ENCODE data around the gene ING1. TPM values are rescaled to one million over a fixed set of nuclear protein-coding genes. Genes with fewer than 3 reads are reported as not detected.

The ING1 gene
- total and polyA plus RNA-seq, 12 donors = 4.3 to 28.6 (median 8.9) TPM

DNA sequence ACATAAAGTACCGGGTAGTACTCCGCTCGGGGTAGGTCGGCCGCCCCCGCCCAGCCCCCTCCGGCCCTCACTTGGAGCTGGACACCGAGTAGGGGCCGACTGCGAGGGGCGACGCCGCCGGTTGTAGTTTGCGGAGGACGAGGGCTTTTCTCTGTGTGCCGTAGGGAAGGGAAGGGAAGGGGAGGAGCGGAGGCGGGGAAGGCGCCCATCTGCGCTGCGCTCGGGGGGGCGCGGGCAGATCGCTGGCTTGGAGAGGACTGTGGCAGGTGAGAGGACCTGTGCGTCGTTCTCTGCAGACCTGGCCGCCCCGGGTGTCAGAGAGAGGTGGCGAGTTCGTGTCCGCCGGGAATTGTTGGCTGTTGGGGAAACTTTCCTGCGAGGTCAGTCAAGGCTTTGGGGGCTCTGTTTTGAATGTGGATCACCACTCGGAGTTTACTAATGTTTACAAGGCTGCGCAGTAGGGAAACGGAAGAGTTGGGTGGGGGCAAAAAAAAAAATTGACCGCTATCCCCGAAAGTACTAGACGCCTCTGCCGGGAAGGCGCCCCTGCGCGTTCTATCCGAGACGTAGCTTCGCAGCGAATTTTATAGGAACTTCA is 1.4 kb downstream of the ING1 start:
- peak; percentile 55 to 80 (median 65) for DNase-seq
- intact Hi-C loops (cut with DNase I) = loop anchor here in 1 of 2 donors (10.0 kb wide), 2 partner anchors 110 to 200 kb away; partner anchors contain the start of gene ANKRD10
- TF ChIP-seq, protein P1, sequence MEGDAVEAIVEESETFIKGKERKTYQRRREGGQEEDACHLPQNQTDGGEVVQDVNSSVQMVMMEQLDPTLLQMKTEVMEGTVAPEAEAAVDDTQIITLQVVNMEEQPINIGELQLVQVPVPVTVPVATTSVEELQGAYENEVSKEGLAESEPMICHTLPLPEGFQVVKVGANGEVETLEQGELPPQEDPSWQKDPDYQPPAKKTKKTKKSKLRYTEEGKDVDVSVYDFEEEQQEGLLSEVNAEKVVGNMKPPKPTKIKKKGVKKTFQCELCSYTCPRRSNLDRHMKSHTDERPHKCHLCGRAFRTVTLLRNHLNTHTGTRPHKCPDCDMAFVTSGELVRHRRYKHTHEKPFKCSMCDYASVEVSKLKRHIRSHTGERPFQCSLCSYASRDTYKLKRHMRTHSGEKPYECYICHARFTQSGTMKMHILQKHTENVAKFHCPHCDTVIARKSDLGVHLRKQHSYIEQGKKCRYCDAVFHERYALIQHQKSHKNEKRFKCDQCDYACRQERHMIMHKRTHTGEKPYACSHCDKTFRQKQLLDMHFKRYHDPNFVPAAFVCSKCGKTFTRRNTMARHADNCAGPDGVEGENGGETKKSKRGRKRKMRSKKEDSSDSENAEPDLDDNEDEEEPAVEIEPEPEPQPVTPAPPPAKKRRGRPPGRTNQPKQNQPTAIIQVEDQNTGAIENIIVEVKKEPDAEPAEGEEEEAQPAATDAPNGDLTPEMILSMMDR (IDR thresholded peaks at IDR 0.05) = peak in 2 of 6 experiments; percentile 5 to 15
- TF ChIP-seq POLR2A (IDR thresholded peaks at IDR 0.05) = peak; percentile 100
- Histone ChIP-seq H3K4me1 (replicated peaks in 1 of 2) (peaks cover 6 to 30% of the 10 kb centered on the region in 2 donors), H3K36me3 (replicated peaks in 1 of 2) (no peaks in the 10 kb centered on the region), H3K27me3 (no peaks in the 10 kb centered on the region), H3K4me3 (peak overlapping the region; percentile 56 to 92 (median 84)), H3K9me3 (replicated peaks in 1 of 3) (no peaks in the 10 kb centered on the region), H3K27ac (peak overlapping the region; percentile 91 to 100 (median 99))
- WGBS, 4 donors = 0% methylated on average over 34 to 49 of the region's 49 CpGs

DNA sequence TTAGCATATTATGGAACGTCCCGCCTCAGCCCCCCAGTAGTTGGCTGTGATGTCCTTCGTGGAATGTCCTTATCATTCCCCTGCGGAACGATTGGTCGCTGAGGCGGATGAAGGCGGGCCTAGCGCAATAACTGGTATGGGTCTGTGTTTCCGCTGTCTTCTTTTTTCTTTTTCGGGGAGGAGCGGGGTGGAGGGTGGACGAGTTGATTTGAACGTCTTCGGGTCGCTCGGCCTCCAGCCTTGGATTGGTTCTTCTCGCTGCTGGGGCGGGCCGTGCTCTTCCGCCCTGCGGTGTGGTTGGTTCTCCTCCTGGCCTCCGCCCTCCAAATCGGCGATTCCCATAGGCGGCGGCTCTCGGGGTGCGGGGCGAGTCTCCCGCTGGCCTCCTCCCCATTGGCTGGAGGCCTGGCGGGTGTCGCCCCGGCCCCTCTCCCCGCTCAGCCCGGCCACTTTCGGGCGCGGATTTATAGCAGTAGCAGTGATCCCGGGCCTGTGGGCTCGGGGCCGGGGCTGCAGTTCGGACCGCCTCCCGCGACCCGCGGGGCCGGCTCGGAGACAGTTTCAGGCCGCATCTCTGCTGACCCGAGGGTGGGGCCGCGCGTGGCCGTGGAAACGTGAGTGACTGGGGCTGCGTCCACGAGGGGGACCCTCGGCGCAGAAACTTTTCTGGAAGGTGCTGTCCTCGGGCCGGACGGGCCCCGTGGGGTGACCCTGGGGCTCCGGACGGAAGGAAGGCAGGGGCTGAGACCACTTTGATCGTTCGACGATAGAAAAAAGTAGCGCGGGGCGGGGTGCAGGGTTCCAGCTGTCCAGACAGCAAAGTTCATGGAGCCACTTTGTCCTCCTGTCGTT is 2.1 kb downstream of the ING1 start:
- 0 to 1% (median 1%) methylated on average over 20 to 74 of the region's 74 CpGs for WGBS, 4 donors
- Histone ChIP-seq H3K9me3 (replicated peaks in 1 of 3) (no peaks in the 10 kb centered on the region), H3K27me3 (no peaks in the 10 kb centered on the region), H3K4me1 (replicated peaks in 1 of 2) (peaks cover 6 to 30% of the 10 kb centered on the region in 2 donors), H3K4me3 (peak overlapping the region; percentile 76 to 87 (median 82)), H3K36me3 (replicated peaks in 1 of 2) (no peaks in the 10 kb centered on the region), H3K27ac (peak overlapping the region; percentile 95 to 100 (median 99))
- intact Hi-C loops (cut with DNase I) = loop anchor here in 1 of 2 donors (10.0 kb wide), 2 partner anchors 109 to 199 kb away; partner anchors contain the start of gene ANKRD10
- TF ChIP-seq POLR2A (IDR thresholded peaks at IDR 0.05) = peak; percentile 50 to 83
- TF ChIP-seq, protein P1 (IDR thresholded peaks at IDR 0.05) = peak in 2 of 6 experiments; percentile 25 to 38
- peak; percentile 97 to 100 (median 99) for DNase-seq

DNA sequence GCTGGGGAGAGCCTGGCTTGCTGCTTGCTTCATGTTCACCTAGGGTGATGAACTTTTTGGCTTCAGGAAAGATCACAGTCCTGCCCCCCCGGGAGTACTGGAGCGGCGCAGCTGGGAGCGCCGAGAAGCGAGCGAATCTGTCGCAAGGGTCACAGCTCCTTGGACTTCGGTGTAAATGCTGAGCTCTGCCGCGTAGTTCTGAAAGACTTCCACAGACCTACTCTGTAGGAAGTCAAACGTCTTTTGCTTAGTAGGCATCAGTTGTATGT is 2.7 kb downstream of the ING1 start:
- no peaks in the 10 kb centered on the region for H3K9me3 ChIP-seq (replicated peaks in 1 of 3)
- H3K36me3 ChIP-seq (replicated peaks in 1 of 2) = no peaks in the 10 kb centered on the region
- peak in 4 of 7 donors; percentile 58 to 76 (median 70) for DNase-seq
- TF ChIP-seq POLR2A (IDR thresholded peaks at IDR 0.05) = no peak
- TF ChIP-seq, protein P1 (IDR thresholded peaks at IDR 0.05) = no peak
- intact Hi-C loops (cut with DNase I) = loop anchor here in 1 of 2 donors (10.0 kb wide), 2 partner anchors 109 to 199 kb away; partner anchors contain the start of gene ANKRD10
- H3K4me1 ChIP-seq (replicated peaks in 1 of 2) = peaks cover 5 to 26% of the 10 kb centered on the region in 2 donors
- H3K27me3 ChIP-seq = no peaks in the 10 kb centered on the region
- WGBS, 4 donors = 0 to 1% (median 0%) methylated on average over 6 to 12 of the region's 12 CpGs
- H3K27ac ChIP-seq = peak overlapping the region; percentile 91 to 100 (median 95)
- H3K4me3 ChIP-seq = peak overlapping the region in 3 of 4 donors; percentile 76 to 87 (median 80)

DNA sequence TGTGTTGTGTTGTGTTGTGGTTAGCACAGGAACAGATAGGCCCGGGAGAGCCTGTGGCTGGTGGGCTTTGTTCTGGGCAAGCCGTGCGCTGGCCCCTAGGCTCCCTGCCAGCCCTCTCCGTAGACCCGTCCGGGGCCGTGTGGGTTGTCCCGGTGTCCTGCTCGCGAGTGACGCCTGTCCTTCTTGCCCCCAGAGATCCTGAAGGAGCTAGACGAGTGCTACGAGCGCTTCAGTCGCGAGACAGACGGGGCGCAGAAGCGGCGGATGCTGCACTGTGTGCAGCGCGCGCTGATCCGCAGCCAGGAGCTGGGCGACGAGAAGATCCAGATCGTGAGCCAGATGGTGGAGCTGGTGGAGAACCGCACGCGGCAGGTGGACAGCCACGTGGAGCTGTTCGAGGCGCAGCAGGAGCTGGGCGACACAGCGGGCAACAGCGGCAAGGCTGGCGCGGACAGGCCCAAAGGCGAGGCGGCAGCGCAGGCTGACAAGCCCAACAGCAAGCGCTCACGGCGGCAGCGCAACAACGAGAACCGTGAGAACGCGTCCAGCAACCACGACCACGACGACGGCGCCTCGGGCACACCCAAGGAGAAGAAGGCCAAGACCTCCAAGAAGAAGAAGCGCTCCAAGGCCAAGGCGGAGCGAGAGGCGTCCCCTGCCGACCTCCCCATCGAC is 5.7 kb downstream of the ING1 start:
- TF ChIP-seq, protein P1 (IDR thresholded peaks at IDR 0.05) = no peak
- TF ChIP-seq POLR2A (IDR thresholded peaks at IDR 0.05) = no peak
- intact Hi-C loops (cut with DNase I) = loop anchor here in 1 of 2 donors (10.0 kb wide), 2 partner anchors 106 to 196 kb away; partner anchors contain the start of gene ANKRD10
- DNase-seq = no peak

More for the DNA sequence above, 5.7 kb downstream of the ING1 start:
- Histone ChIP-seq H3K4me3 (no peak overlapping the region), H3K27ac (no peak overlapping the region), H3K27me3 (no peaks in the 10 kb centered on the region), H3K36me3 (replicated peaks in 1 of 2) (no peaks in the 10 kb centered on the region), H3K4me1 (replicated peaks in 1 of 2) (peaks cover 0 to 22% of the 10 kb centered on the region in 2 donors), H3K9me3 (replicated peaks in 1 of 3) (no peaks in the 10 kb centered on the region)
- 97 to 98% (median 97%) methylated on average over 52 to 61 of the region's 61 CpGs for WGBS, 4 donors

Measured in adrenal gland (tissue), 12 donors.